Measurements from ENCODE around the gene ARHGAP5. TPM values are rescaled to one million over a fixed set of nuclear protein-coding genes. Genes with fewer than 3 reads are reported as not detected.

Gene ARHGAP5
- total RNA-seq, 6 experiments from 2014 or later: 32.0 to 60.5 (median 50.1) TPM

DNA sequence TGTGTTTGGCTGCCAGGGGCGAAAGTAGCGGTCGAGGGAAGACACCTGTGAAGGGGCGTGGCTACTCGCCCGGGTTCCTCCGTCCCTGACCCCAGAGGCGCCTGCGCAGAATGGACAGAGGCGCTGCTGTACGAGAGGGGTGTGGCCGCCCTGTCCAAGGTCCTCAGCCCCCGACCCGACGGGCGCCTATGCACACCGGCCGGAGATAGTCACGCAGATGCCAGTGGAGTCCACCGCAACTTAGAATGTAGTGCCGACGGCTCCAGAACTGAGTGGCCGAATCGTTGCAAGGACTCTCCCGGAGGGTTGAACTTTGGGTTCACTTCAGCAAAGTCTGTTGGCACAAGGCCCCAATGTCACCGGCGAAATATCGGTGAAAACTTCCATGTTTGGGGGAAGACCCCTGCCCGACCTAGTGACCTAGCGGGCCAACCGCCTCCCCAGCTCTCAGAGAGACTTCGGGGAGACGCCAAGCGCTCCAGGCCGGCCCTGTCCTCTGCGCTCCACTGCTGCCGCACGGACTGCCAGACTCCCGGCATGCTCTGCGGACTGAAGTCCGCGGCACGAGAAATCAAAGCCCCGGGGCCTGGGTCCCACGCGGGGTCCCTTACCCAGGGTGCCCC is 124.2 kb downstream of the ARHGAP5 start:
- Histone ChIP-seq H3K27ac (peak overlapping the region; percentile 89 to 96 (median 91)), H3K27me3 (no peaks in the 10 kb centered on the region), H3K9me3 (no peaks in the 10 kb centered on the region), H3K36me3 (no peaks in the 10 kb centered on the region), H3K4me1 (peaks cover 0 to 10% (median 2%) of the 10 kb centered on the region in 4 donors), H3K4me3 (peak overlapping the region; percentile 68 to 84 (median 72))
- 0% methylated on average over 5 of the region's 46 CpGs for WGBS (ENCODE audit: insufficient coverage, low coverage, low lambda C conversion rate, missing lambda C conversion rate)
- peak; percentile 95 to 96 (median 96) for DNase-seq
- ATAC-seq: peak; percentile 78 to 90 (median 85)
- intact Hi-C loops (cut with DNase I): no loop called here
- TF ChIP-seq POLR2A (IDR thresholded peaks at IDR 0.05): peak; percentile 64
- TF ChIP-seq, protein P1, sequence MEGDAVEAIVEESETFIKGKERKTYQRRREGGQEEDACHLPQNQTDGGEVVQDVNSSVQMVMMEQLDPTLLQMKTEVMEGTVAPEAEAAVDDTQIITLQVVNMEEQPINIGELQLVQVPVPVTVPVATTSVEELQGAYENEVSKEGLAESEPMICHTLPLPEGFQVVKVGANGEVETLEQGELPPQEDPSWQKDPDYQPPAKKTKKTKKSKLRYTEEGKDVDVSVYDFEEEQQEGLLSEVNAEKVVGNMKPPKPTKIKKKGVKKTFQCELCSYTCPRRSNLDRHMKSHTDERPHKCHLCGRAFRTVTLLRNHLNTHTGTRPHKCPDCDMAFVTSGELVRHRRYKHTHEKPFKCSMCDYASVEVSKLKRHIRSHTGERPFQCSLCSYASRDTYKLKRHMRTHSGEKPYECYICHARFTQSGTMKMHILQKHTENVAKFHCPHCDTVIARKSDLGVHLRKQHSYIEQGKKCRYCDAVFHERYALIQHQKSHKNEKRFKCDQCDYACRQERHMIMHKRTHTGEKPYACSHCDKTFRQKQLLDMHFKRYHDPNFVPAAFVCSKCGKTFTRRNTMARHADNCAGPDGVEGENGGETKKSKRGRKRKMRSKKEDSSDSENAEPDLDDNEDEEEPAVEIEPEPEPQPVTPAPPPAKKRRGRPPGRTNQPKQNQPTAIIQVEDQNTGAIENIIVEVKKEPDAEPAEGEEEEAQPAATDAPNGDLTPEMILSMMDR (IDR thresholded peaks at IDR 0.05): peak in 1 of 4 donors; percentile 6

DNA sequence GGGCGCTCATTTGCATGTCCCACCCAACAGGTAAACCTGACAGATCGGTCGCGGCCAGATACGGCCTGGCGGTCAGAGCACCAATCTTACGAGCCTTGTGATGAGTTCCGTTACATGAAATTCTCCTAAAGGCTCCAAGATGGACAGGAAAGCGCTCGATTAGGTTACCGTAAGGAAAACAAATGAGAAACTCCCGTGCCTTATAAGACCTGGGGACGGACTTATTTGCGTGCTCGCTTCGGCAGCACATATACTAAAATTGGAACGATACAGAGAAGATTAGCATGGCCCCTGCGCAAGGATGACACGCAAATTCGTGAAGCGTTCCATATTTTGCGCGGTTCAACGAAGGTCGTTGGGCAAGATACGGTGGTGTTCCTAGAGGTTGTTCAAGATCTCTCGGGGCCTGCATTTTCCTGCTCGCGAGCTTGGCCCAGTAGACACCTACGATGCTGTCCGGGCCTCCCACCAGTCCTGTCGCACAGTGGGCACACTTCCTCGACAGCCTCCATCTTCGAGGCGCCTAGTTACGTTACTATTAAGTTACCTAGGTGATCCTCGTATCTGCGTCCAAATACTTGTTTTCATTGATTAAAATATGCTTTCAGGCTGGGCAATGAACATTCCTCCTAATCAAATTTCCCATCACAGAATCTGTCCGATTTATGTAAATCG is 124.8 kb downstream of the ARHGAP5 start, which contains the start of gene RNU6-7:
Gene RNU6-7 (plus strand): TSS at position 230 of the 675 bp plus-strand sequence.
- Histone ChIP-seq H3K27me3 (no peaks in the 10 kb centered on the region), H3K36me3 (no peaks in the 10 kb centered on the region), H3K4me1 (peaks cover 0 to 10% (median 2%) of the 10 kb centered on the region in 4 donors), H3K27ac (peak within 1 kb of the TSS; percentile 89 to 96 (median 91)), H3K4me3 (peak within 1 kb of the TSS; percentile 68 to 84 (median 72)), H3K9me3 (no peaks in the 10 kb centered on the region)
- peak in 1 of 3 donors; percentile 29 for DNase-seq
- peak in 1 of 4 donors; percentile 1 for ATAC-seq
- intact Hi-C loops (cut with DNase I): no loop called here
- WGBS (ENCODE audit: insufficient coverage, low coverage, low lambda C conversion rate, missing lambda C conversion rate): 4% methylated on average over 21 of the region's 40 CpGs
- TF ChIP-seq POLR2A (IDR thresholded peaks at IDR 0.05): no peak
- TF ChIP-seq, protein P1 (IDR thresholded peaks at IDR 0.05): no peak

DNA sequence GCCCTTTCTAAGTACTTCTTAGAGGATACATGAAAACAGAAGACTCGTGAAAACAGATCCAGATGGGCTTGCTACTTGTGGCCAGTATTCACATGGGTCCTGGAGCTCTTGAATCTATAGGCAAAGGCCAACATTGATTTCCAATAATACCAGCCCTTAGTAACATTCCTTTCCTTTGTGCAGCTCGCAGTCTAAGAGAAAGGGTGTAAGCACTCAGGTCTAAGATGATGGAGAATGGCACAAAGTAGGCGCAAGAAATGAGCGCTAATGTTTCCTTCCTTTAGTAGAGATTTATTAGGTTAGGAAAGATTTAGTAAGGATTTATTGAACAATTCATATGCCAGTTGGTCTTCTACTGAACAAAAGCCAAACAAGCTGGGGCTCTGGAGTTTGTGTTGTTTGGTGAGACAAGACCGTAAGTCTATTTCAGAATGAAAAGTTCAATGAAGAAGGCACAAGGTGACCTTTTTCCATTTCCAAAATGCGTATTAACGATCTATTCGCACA is 125.4 kb downstream of the ARHGAP5 start:
- Histone ChIP-seq H3K27me3 (no peaks in the 10 kb centered on the region), H3K36me3 (no peaks in the 10 kb centered on the region), H3K4me3 (peak overlapping the region; percentile 68 to 84 (median 72)), H3K4me1 (peaks cover 0 to 10% (median 2%) of the 10 kb centered on the region in 4 donors), H3K27ac (peak overlapping the region; percentile 86 to 96 (median 91)), H3K9me3 (no peaks in the 10 kb centered on the region)
- TF ChIP-seq POLR2A (IDR thresholded peaks at IDR 0.05): no peak
- TF ChIP-seq, protein P1 (IDR thresholded peaks at IDR 0.05): no peak
- intact Hi-C loops (cut with DNase I): no loop called here
- ATAC-seq (no peak), DNase-seq (no peak)
- 1% methylated on average over 8 of the region's 8 CpGs for WGBS (ENCODE audit: insufficient coverage, low coverage, low lambda C conversion rate, missing lambda C conversion rate)

DNA sequence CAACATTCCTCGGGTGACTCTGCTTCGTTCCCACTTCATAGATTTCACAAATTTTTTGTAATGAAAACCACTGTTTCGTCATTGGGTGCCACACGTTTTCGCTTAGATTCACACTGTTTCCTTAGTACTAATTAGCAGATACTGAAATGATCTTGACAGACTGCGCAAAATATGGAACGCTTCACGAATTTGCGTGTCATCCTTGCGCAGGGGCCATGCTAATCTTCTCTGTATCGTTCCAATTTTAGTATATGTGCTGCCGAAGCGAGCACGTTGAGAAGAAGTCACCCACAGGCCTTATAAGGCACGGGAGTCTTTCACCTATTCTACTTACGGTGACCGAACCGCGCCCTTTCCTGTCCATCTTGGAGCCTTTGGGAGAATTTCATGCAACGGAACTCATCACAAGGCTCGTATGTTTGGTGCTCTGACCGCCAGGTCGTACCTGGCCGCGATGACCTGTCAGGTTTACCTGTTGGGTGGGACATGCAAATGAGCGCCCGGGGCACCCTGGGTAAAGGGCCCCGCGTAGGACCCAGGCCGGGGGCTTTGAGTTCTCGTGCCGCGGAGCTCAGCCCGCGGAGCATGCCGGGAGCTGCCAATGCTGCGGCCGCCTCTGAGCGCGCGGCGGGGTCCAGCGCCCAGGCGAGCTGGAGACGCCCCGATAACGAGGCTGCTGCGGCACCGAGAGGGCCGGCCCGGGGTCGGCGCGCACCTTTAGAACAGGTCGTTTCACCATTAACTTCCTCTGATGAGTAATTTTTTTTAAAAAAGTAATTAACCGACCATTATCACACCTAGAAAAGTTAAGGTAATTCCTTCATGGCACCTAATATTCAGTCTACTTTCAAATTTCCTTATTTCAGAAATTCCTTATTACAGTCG is 126.1 kb downstream of the ARHGAP5 start, which contains the start of gene RNU6-8:
Gene RNU6-8 (minus strand): TSS at position 272 of the 885 bp plus-strand sequence.
- WGBS (ENCODE audit: insufficient coverage, low coverage, low lambda C conversion rate, missing lambda C conversion rate): under 1% methylated on average over 33 of the region's 57 CpGs
- no peaks in the 10 kb centered on the region for H3K9me3 ChIP-seq
- H3K27me3 ChIP-seq: no peaks in the 10 kb centered on the region
- no peaks in the 10 kb centered on the region for H3K36me3 ChIP-seq
- TF ChIP-seq POLR2A (IDR thresholded peaks at IDR 0.05): peak; percentile 65
- TF ChIP-seq, protein P1 (IDR thresholded peaks at IDR 0.05): no peak
- H3K4me3 ChIP-seq: peak within 1 kb of the TSS; percentile 68 to 84 (median 72)
- ATAC-seq (peak; percentile 84 to 91 (median 86)), DNase-seq (peak; percentile 91 to 94 (median 93))
- peaks cover 0 to 10% (median 2%) of the 10 kb centered on the region in 4 donors for H3K4me1 ChIP-seq
- peak within 1 kb of the TSS; percentile 86 to 96 (median 91) for H3K27ac ChIP-seq
- intact Hi-C loops (cut with DNase I): no loop called here
